ENCODE measurements around the gene AFF3.

GRCh38 chr2:99949530-99949929 lies 192.9 kb downstream of the AFF3 start:
- TF ChIP-seq EZH2 (IDR thresholded peaks at IDR 0.05; ENCODE audit: borderline replicate concordance, low read depth, low read length, severe bottlenecking) (no peak), POLR2A (IDR thresholded peaks at IDR 0.05; ENCODE audit: low read depth, low read length) (no peak)
